IMR-90 (cell line): ENCODE measurements around the gene EHBP1. TPM values are rescaled to one million over a fixed set of nuclear protein-coding genes. Genes with fewer than 3 reads are reported as not detected.

Experiments used
- ATAC-seq: fragments of 200-7000 bp; cut with Tn5 transposase; 2 replicates; pipeline ENCODE4 v1.9.1; 2020; ENCODE audit warnings: low read depth, mild to moderate bottlenecking, moderate library complexity
- BruUV-seq: library from RNA; stranded (reverse); fragments of 400-500 nt; replicated peaks from 2 replicates; lab custom pipeline; 2021; lab: Mats Ljungman, UMichigan
- CTCF ChIA-PET: fragments of 300-600 bp; formaldehyde crosslinking; extraction: SDS; loops from one replicate; lab custom pipeline; 2021; ENCODE audit warnings: antibody characterized with exemption; lab: Yijun Ruan, JAX
- POLR2A ChIA-PET: fragments of 300-600 bp; sonication (Branson Sonifier 250); formaldehyde crosslinking; loops from one replicate; lab custom pipeline; 2022; ENCODE audit warnings: antibody characterized with exemption; ENCODE audit not compliant: unreplicated experiment; lab: Charles Lee
- DNase-seq: peaks from one replicate; pipeline ENCODE4 v3.0.0; 2013
- H2AFZ ChIP-seq: replicated peaks from 2 replicates; pipeline ENCODE3; 2013; ENCODE audit warnings: low read length, mild to moderate bottlenecking; ENCODE audit not compliant: poor library complexity
- H2AK5ac ChIP-seq: 2 replicates; pipeline ENCODE4 v1.6.1; 2013; ENCODE audit warnings: low read depth, low read length, inconsistent platforms
- H2AK9ac ChIP-seq: replicated peaks from 2 replicates; pipeline ENCODE3; 2013; ENCODE audit warnings: mild to moderate bottlenecking, low read depth, low read length, moderate library complexity; ENCODE audit not compliant: poor library complexity
- H2BK120ac ChIP-seq: 2 replicates; pipeline ENCODE4 v1.6.1; 2013; ENCODE audit warnings: low read depth, low read length, inconsistent platforms
- H2BK15ac ChIP-seq: 3 replicates; pipeline ENCODE4 v1.6.1; 2013; ENCODE audit warnings: low read depth, low read length, inconsistent platforms
- H2BK20ac ChIP-seq: 2 replicates; pipeline ENCODE4 v1.6.1; 2013; ENCODE audit warnings: low read depth, mild to moderate bottlenecking, inconsistent platforms, low read length, moderate library complexity
- H2BK5ac ChIP-seq: 2 replicates; pipeline ENCODE4 v1.6.1; 2013; ENCODE audit warnings: mild to moderate bottlenecking, low read depth, low read length, inconsistent platforms; ENCODE audit not compliant: poor library complexity, severe bottlenecking
- H3K14ac ChIP-seq: replicated peaks from 2 replicates; pipeline ENCODE4 v1.6.1; 2013; ENCODE audit warnings: low read depth, low read length, inconsistent platforms
- H3K18ac ChIP-seq: 2 replicates; pipeline ENCODE4 v1.6.1; 2013; ENCODE audit warnings: low read depth, low read length, control low read depth
- H3K23ac ChIP-seq: 2 replicates; pipeline ENCODE4 v1.6.1; 2013; ENCODE audit warnings: low read depth, low read length, inconsistent platforms
- H3K27ac ChIP-seq: 2 replicates; pipeline ENCODE4 v1.5.1; 2013; ENCODE audit warnings: mild to moderate bottlenecking, control low read depth, low read length; ENCODE audit not compliant: insufficient read depth
- H3K27me3 ChIP-seq: 2 replicates; pipeline ENCODE4 v1.6.1; 2013; ENCODE audit warnings: low read length; ENCODE audit not compliant: control insufficient read depth, insufficient read depth
- H3K36me3 ChIP-seq: 2 replicates; pipeline ENCODE4 v1.6.1; 2013; ENCODE audit warnings: low read length, mixed read lengths; ENCODE audit not compliant: control insufficient read depth, insufficient read depth
- H3K4ac ChIP-seq: 2 replicates; pipeline ENCODE4 v1.6.1; 2013; ENCODE audit warnings: low read depth, low read length, inconsistent platforms
- H3K4me1 ChIP-seq: 2 replicates; pipeline ENCODE4 v1.6.1; 2013; ENCODE audit warnings: low read length, mixed read lengths; ENCODE audit not compliant: control insufficient read depth, insufficient read depth
- H3K4me2 ChIP-seq: 2 replicates; pipeline ENCODE4 v1.6.1; 2013; ENCODE audit warnings: low read depth, mild to moderate bottlenecking, control low read depth, low read length, moderate library complexity
- H3K4me3 ChIP-seq: 2 replicates; pipeline ENCODE4 v1.5.1; 2013; ENCODE audit warnings: low read depth, mild to moderate bottlenecking, control low read depth, low read length, moderate library complexity; ENCODE audit not compliant: insufficient read depth
- H3K56ac ChIP-seq: 2 replicates; pipeline ENCODE4 v1.6.1; 2013; ENCODE audit warnings: low read length, inconsistent platforms; ENCODE audit not compliant: insufficient read depth; ENCODE audit errors: extremely low read depth
- H3K79me1 ChIP-seq, 2 experiments: 2 replicates each; pipeline ENCODE4 v1.6.1; 2013; ENCODE audit warnings: low read length in 2 of 2, inconsistent platforms in 1 of 2, low read depth in 1 of 2
- H3K9ac ChIP-seq: 2 replicates; pipeline ENCODE4 v1.6.1; 2013; ENCODE audit warnings: low read depth, low read length, control low read depth
- H3K9me1 ChIP-seq: 2 replicates; pipeline ENCODE4 v1.6.1; 2013; ENCODE audit warnings: low read length, inconsistent platforms; ENCODE audit not compliant: insufficient read depth
- H3K9me3 ChIP-seq: 2 replicates; pipeline ENCODE4 v1.6.1; 2013; ENCODE audit warnings: low read length; ENCODE audit not compliant: control insufficient read depth, insufficient read depth
- H4K20me1 ChIP-seq: 2 replicates; pipeline ENCODE4 v1.6.1; 2013; ENCODE audit warnings: low read length, inconsistent platforms; ENCODE audit not compliant: insufficient read depth
- H4K5ac ChIP-seq: 2 replicates; pipeline ENCODE4 v1.6.1; 2013; ENCODE audit warnings: mild to moderate bottlenecking, low read depth, low read length, control low read depth
- H4K8ac ChIP-seq, 2 experiments: 2 replicates each; pipeline ENCODE4 v1.6.1; 2013; ENCODE audit warnings: low read depth in 2 of 2, low read length in 2 of 2, control low read depth in 1 of 2, inconsistent platforms in 1 of 2
- H4K91ac ChIP-seq: 2 replicates; pipeline ENCODE4 v1.6.1; 2013; ENCODE audit warnings: low read depth, low read length, inconsistent platforms; ENCODE audit not compliant: insufficient read depth
- BHLHE40 ChIP-seq: fragments of 150-350 bp; IDR thresholded peaks from 2 replicates; pipeline ENCODE4 v1.6.1; 2016; ENCODE audit warnings: mild to moderate bottlenecking, low read depth, low read length
- CEBPB ChIP-seq: IDR thresholded peaks from 2 replicates; pipeline ENCODE4 v1.6.1; 2012; ENCODE audit warnings: low read depth, low read length, improper control_type of control experiment
- CHD1 ChIP-seq: IDR thresholded peaks from 2 replicates; pipeline ENCODE4 v1.6.1; 2012; ENCODE audit warnings: low read depth, low read length, improper control_type of control experiment
- CTCF ChIP-seq: conservative IDR thresholded peaks from 2 replicates; pipeline ENCODE4 v1.5.1; 2012; ENCODE audit warnings: mild to moderate bottlenecking, low read depth, low read length, improper control_type of control experiment
- FOS ChIP-seq: fragments of 150-350 bp; IDR thresholded peaks from 2 replicates; pipeline ENCODE4 v1.6.1; 2016; ENCODE audit warnings: low read depth, low read length
- MAFK ChIP-seq: IDR thresholded peaks from 2 replicates; pipeline ENCODE4 v1.6.1; 2012; ENCODE audit warnings: low read depth, low read length, improper control_type of control experiment
- MAZ ChIP-seq: IDR thresholded peaks from 2 replicates; pipeline ENCODE4 v1.6.1; 2012; ENCODE audit warnings: low read depth, mild to moderate bottlenecking, low read length, improper control_type of control experiment, moderate library complexity, borderline replicate concordance
- MXI1 ChIP-seq: IDR thresholded peaks from 2 replicates; pipeline ENCODE4 v1.6.1; 2012; ENCODE audit warnings: low read depth, mild to moderate bottlenecking, low read length, moderate library complexity, borderline replicate concordance
- NFE2L2 ChIP-seq: fragments of 150-350 bp; IDR thresholded peaks from 2 replicates; pipeline ENCODE4 v1.6.1; 2016; ENCODE audit warnings: low read depth, mild to moderate bottlenecking, low read length
- POLR2A ChIP-seq: IDR thresholded peaks from 2 replicates; pipeline ENCODE4 v1.6.1; 2012; ENCODE audit warnings: mild to moderate bottlenecking, low read depth, low read length
- RAD21 ChIP-seq: IDR thresholded peaks from 2 replicates; pipeline ENCODE4 v1.6.1; 2012; ENCODE audit warnings: low read length, improper control_type of control experiment
- RCOR1 ChIP-seq: IDR thresholded peaks from 2 replicates; pipeline ENCODE4 v1.6.1; 2012; ENCODE audit warnings: mild to moderate bottlenecking, low read length, improper control_type of control experiment; ENCODE audit not compliant: insufficient replicate concordance
- RFX5 ChIP-seq: IDR thresholded peaks from 2 replicates; pipeline ENCODE4 v1.8.0; 2012; ENCODE audit warnings: low read depth, mild to moderate bottlenecking, low read length, moderate library complexity
- SMC3 ChIP-seq: fragments of 150-350 bp; IDR thresholded peaks from 2 replicates; pipeline ENCODE4 v1.6.1; 2016; ENCODE audit warnings: low read depth, mild to moderate bottlenecking, antibody characterized with exemption, low read length, moderate library complexity
- USF2 ChIP-seq: fragments of 150-350 bp; IDR thresholded peaks from 2 replicates; pipeline ENCODE4 v1.6.1; 2017; ENCODE audit warnings: mild to moderate bottlenecking, antibody characterized with exemption, low read length, low read depth
- WGBS, 2 experiments: methylation state at CpG; one replicate each; pipeline versions ENCODE4 v1.1.5 to v1.1.7; 2013; ENCODE audit warnings: missing lambda C conversion rate in 2 of 2; ENCODE audit not compliant: insufficient read length in 1 of 2; ENCODE audit errors: extremely low coverage in 2 of 2; 5-methylcytosine and 5-hydroxymethylcytosine counted together
- dilution Hi-C: fragments of 300-500 bp; cut with HindIII; formaldehyde crosslinking; loops from one replicate; pipeline ENCODE4 v1.14.3; 2018; ENCODE audit warnings: low sequenced_read_pairs; ENCODE audit not compliant: unreplicated experiment
- in situ Hi-C: fragments of 300-500 bp; cut with MboI; formaldehyde crosslinking; loops from 3 replicates; pipeline ENCODE4 v1.14.3; 2019; ENCODE audit warnings: low sequenced_read_pairs, inconsistent platforms, mixed read lengths
- intact Hi-C: fragments of 100-400 bp; cut with micrococcal nuclease; formaldehyde crosslinking; loops from 2 replicates; pipeline ENCODE4 v1.10.0; 2022
- polyA plus RNA-seq, 3 experiments: library from polyadenylated mRNA; depleted of rRNA; stranded (reverse); fragments of >200 nt; gene quantifications; 2 replicates each; pipeline ENCODE4 v1.2.3, GENCODE V29; 2012; ENCODE audit warnings: low replicate concordance in 1 of 3
- total RNA-seq: library from RNA; depleted of rRNA; stranded (reverse); fragments of >200 nt; gene quantifications from 2 replicates; pipeline ENCODE4 v1.2.3, GENCODE V29; 2012
- TF ChIP-seq, protein P1 (sequence below): fragments of 150-350 bp; IDR thresholded peaks from 2 replicates; pipeline ENCODE4 v1.6.1; 2016; ENCODE audit warnings: low read depth, mild to moderate bottlenecking, low read length, moderate library complexity, borderline replicate concordance

The EHBP1 gene
- total and polyA plus RNA-seq, 2 of the 4 experiments (the other 2 are of a cell fraction): 28.3 to 44.4 TPM

DNA sequence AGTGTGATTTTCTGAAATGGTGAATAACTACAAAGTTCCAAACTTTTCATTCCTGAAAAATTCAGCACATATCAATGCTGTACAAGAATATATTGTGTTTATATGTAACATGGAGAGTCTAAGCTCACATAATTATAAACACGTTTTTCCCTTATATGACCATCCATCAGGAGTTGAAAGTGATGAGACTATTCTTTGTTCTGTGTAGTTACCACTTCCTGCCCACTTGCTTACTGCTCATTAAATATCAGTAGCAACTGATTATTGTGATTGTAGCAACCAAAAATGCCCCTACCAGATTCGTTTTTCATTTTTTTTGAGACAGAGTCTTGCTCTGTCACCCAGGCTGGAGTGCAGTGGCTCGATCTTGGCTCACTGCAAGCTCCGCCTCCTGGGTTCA is 375.9 kb downstream of the EHBP1 start:
- DNase-seq (no peak), ATAC-seq (no peak)
- Histone ChIP-seq H3K4ac (no peak overlapping the region), H3K9ac (no peak overlapping the region), H3K56ac (no peak overlapping the region), H3K79me1 (no peaks in the 10 kb centered on the region), H3K27me3 (peaks cover 5% of the 10 kb centered on the region; the same call in 1 of the 2 replicates), H4K8ac (no peak overlapping the region), H4K20me1 (no peaks in the 10 kb centered on the region), H3K23ac (no peak overlapping the region), H2BK120ac (no peak overlapping the region), H4K91ac (no peak overlapping the region), H3K14ac (no peak overlapping the region), H2AK9ac (no peak overlapping the region), H3K27ac (no peak overlapping the region), H2BK20ac (no peak overlapping the region), H3K4me1 (no peaks in the 10 kb centered on the region), H2AK5ac (no peak overlapping the region), H2BK5ac (no peak overlapping the region), H3K9me3 (no peaks in the 10 kb centered on the region), H3K4me3 (no peak overlapping the region), H2AFZ (no peak overlapping the region), H3K9me1 (no peaks in the 10 kb centered on the region), H2BK15ac (no peak overlapping the region), H4K5ac (no peak overlapping the region), H3K18ac (no peak overlapping the region), H3K4me2 (no peak overlapping the region), H3K36me3 (no peaks in the 10 kb centered on the region)
- in situ Hi-C loops (no loop called here), dilution Hi-C loops (no loop called here), intact Hi-C loops (no loop called here)
- TF ChIP-seq RCOR1 (no peak), MAZ (no peak), BHLHE40 (no peak), CHD1 (no peak), FOS (no peak), RFX5 (no peak), POLR2A (no peak), CEBPB (no peak), MXI1 (no peak), NFE2L2 (no peak), CTCF (no peak), USF2 (no peak), SMC3 (no peak), MAFK (no peak), RAD21 (no peak)
- TF ChIP-seq, protein P1, sequence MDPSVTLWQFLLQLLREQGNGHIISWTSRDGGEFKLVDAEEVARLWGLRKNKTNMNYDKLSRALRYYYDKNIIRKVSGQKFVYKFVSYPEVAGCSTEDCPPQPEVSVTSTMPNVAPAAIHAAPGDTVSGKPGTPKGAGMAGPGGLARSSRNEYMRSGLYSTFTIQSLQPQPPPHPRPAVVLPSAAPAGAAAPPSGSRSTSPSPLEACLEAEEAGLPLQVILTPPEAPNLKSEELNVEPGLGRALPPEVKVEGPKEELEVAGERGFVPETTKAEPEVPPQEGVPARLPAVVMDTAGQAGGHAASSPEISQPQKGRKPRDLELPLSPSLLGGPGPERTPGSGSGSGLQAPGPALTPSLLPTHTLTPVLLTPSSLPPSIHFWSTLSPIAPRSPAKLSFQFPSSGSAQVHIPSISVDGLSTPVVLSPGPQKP: no peak
- BruUV-seq: no TSS peak
- ChIA-PET POLR2A (no interaction called here), CTCF (interaction anchor here (0.7 kb wide), 1 partner anchor 12 kb away, joined by 3 read pairs; no protein-coding TSS in a partner anchor)
- WGBS, 2 experiments: 83% methylated on average over 2 of the region's 4 CpGs; no CpG with 5 or more reads in 1 of the 2 experiments
